GM23248 (cell line): ENCODE measurements around the gene RIMOC1. TPM values are rescaled to one million over a fixed set of nuclear protein-coding genes. Genes with fewer than 3 reads are reported as not detected.

ENCODE experiments used
- DNase-seq: peaks from one replicate; pipeline ENCODE4 v3.0.0-alpha.2; 2015
- H2AFZ ChIP-seq: fragments of 200-600 bp; sonication (generic); 2 replicates; pipeline ENCODE4 v1.6.1; 2016; ENCODE audit warnings: antibody characterized with exemption
- H3F3A ChIP-seq: fragments of 200-600 bp; sonication (generic); 2 replicates; pipeline ENCODE4 v1.6.1; 2016; ENCODE audit warnings: mild to moderate bottlenecking, antibody characterized with exemption, mixed run types; ENCODE audit not compliant: insufficient read depth
- H3K27ac ChIP-seq: fragments of 200-600 bp; sonication (generic); 2 replicates; pipeline ENCODE4 v1.5.1; 2016; ENCODE audit warnings: mild to moderate bottlenecking
- H3K27me3 ChIP-seq: fragments of 200-600 bp; sonication (generic); replicated peaks from 2 replicates; pipeline ENCODE4 v1.6.1; 2016; ENCODE audit warnings: mild to moderate bottlenecking; ENCODE audit not compliant: insufficient read depth
- H3K36me3 ChIP-seq: fragments of 200-600 bp; sonication (generic); 2 replicates; pipeline ENCODE4 v1.6.1; 2016; ENCODE audit warnings: low read depth, mild to moderate bottlenecking
- H3K4me1 ChIP-seq: fragments of 200-600 bp; sonication (generic); 2 replicates; pipeline ENCODE4 v1.6.1; 2016; ENCODE audit warnings: mild to moderate bottlenecking; ENCODE audit not compliant: insufficient read depth
- H3K4me2 ChIP-seq: fragments of 200-600 bp; sonication (generic); one replicate; pipeline ENCODE4 v1.6.1; 2016; ENCODE audit warnings: mild to moderate bottlenecking; ENCODE audit not compliant: unreplicated experiment
- H3K4me3 ChIP-seq: fragments of 200-600 bp; sonication (generic); 2 replicates; pipeline ENCODE4 v1.5.1; 2016; ENCODE audit warnings: mild to moderate bottlenecking
- H3K79me2 ChIP-seq: fragments of 200-600 bp; sonication (generic); 2 replicates; pipeline ENCODE4 v1.6.1; 2016; ENCODE audit warnings: mild to moderate bottlenecking; ENCODE audit not compliant: insufficient read depth
- H3K9ac ChIP-seq: fragments of 200-600 bp; sonication (generic); 2 replicates; pipeline ENCODE4 v1.6.1; 2016; ENCODE audit warnings: mild to moderate bottlenecking
- H3K9me2 ChIP-seq: fragments of 200-600 bp; sonication (generic); 2 replicates; pipeline ENCODE4 v1.6.1; 2016; ENCODE audit warnings: mixed run types, mild to moderate bottlenecking, moderate library complexity; ENCODE audit not compliant: insufficient read depth
- H3K9me3 ChIP-seq: fragments of 200-600 bp; sonication (generic); one replicate; pipeline ENCODE4 v1.6.1; 2017; ENCODE audit warnings: low read depth
- H4K20me1 ChIP-seq: fragments of 200-600 bp; sonication (generic); 2 replicates; pipeline ENCODE4 v1.6.0; 2016; ENCODE audit not compliant: insufficient read depth
- EZH2 ChIP-seq: fragments of 200-600 bp; sonication (generic); IDR thresholded peaks from 2 replicates; pipeline ENCODE4 v1.6.1; 2018; ENCODE audit warnings: antibody characterized with exemption, mild to moderate bottlenecking; ENCODE audit not compliant: insufficient read depth, poor library complexity, severe bottlenecking
- EZH2phosphoT487 ChIP-seq: fragments of 200-600 bp; sonication (generic); IDR thresholded peaks from 2 replicates; pipeline ENCODE4 v1.6.1; 2018; ENCODE audit warnings: antibody characterized with exemption, moderate library complexity, mild to moderate bottlenecking, low read depth; ENCODE audit not compliant: insufficient read depth
- WGBS, 2 experiments: methylation state at CpG; one replicate each; pipeline ENCODE4 v1.1.6; 2015 to 2017; ENCODE audit warnings: low lambda C conversion rate in 2 of 2, low coverage in 1 of 2; ENCODE audit errors: missing lambda C conversion rate in 2 of 2; 5-methylcytosine and 5-hydroxymethylcytosine counted together
- in situ Hi-C: fragments of 300-500 bp; cut with MboI; formaldehyde crosslinking; loops from 2 replicates; pipeline ENCODE4 v1.15.0; 2020
- polyA plus RNA-seq: library from polyadenylated mRNA; unstranded; fragments of >200 nt; fragmentation: Nextera tagmentation; extraction: Ambion mirVana; gene quantifications from 2 replicates; pipeline ENCODE4 v1.2.1, GENCODE V29; 2016
- total RNA-seq: library from RNA; depleted of rRNA; stranded (reverse); fragments of >200 nt; shearing (Covaris generic); gene quantifications from 2 replicates; pipeline ENCODE4 v1.2.3, GENCODE V29; 2014; rRNA removed

RIMOC1 gene
- total and polyA plus RNA-seq, 2 experiments from 2014 or later = 17.0 to 20.4 TPM

DNA sequence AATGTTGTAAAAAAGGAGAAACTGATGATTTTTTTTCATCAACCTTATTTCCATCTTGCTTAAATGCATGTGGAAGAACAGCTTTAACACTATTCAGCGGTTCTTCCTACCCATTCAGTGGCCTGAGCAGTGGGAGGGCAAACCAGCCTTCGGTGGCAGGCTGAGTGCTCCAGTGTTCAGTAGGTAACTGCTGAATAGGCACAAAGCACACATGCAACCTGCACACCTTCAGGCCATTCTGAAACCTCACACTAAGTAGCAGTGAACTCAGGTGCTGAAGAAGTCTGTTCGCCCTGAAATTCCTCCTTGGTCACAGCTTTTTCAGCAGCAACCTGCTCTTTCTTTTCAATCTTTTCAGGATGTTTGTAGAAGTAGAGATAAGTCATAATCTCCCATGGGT lies 47.1 kb downstream of the RIMOC1 start:
- Histone ChIP-seq H3K27me3 (no peaks in the 10 kb centered on the region), H3K4me2 (no peak overlapping the region), H3K9me2 (no peaks in the 10 kb centered on the region), H3K9me3 (no peaks in the 10 kb centered on the region), H4K20me1 (no peaks in the 10 kb centered on the region), H3K4me1 (no peaks in the 10 kb centered on the region), H3F3A (no peaks in the 10 kb centered on the region), H3K4me3 (no peak overlapping the region), H3K27ac (no peak overlapping the region), H2AFZ (no peak overlapping the region), H3K79me2 (no peaks in the 10 kb centered on the region), H3K36me3 (no peaks in the 10 kb centered on the region), H3K9ac (no peak overlapping the region)
- in situ Hi-C loops = no loop called here
- DNase-seq = no peak
- no peak for TF ChIP-seq EZH2phosphoT487
- no peak for TF ChIP-seq EZH2
- WGBS, 2 experiments = 39 to 51% methylated on average over 3 of the region's 3 CpGs

Other genes starting within 250 kb of the RIMOC1 start
- 16.1 and 18.8 TPM in 2 replicates for gene OXCT1, start 33.9 kb upstream of the RIMOC1 start, total RNA-seq
- 20.5 and 22.4 TPM in 2 replicates for gene OXCT1, start 33.9 kb upstream of the RIMOC1 start, polyA plus RNA-seq
- 12.1 and 16.9 TPM in 2 replicates for gene FBXO4, start 20.9 kb downstream of the RIMOC1 start, total RNA-seq
- gene FBXO4, start 20.9 kb downstream of the RIMOC1 start, polyA plus RNA-seq = 15.9 and 16.6 TPM in 2 replicates